H1 (cell line): ENCODE measurements around the gene DLEC1. TPM values are rescaled to one million over a fixed set of nuclear protein-coding genes. Genes with fewer than 3 reads are reported as not detected.

Experiments
- BACH1 ChIP-seq: IDR thresholded peaks from 2 replicates; pipeline ENCODE4 v1.6.1; 2012; ENCODE audit warnings: low read length, improper control_type of control experiment
- POLR2AphosphoS5 ChIP-seq: IDR thresholded peaks from 2 replicates; pipeline ENCODE4 v1.6.1; 2011; ENCODE audit warnings: low read depth, low read length
- SRF ChIP-seq: IDR thresholded peaks from 2 replicates; pipeline ENCODE4 v1.6.1; 2011; ENCODE audit warnings: mild to moderate bottlenecking, low read depth, low read length, moderate library complexity
- ZNF274 ChIP-seq: IDR thresholded peaks from 2 replicates; pipeline ENCODE4 v1.7.0; 2012; ENCODE audit warnings: low read length, borderline replicate concordance; ENCODE audit errors: extremely low read depth
- polyA plus RNA-seq, 7 experiments: library from polyadenylated mRNA; depleted of rRNA in 3 of 7; stranded (reverse) in 5 of 7; unstranded in 2 of 7; fragments of >200 nt in 5 of 7; fragments of 200-250 nt in 2 of 7; gene quantifications; 1 replicate in 5 of 7; 2 replicates in 1 of 7; 4 replicates in 1 of 7; pipeline versions ENCODE4 v1.2.1 to v1.2.3, GENCODE V29; 2011 to 2013; ENCODE audit warnings: missing spikeins in 2 of 7, mixed read lengths in 2 of 7
- total RNA-seq: library from RNA; stranded (reverse); fragmentation: NEBNext Ultra II Directional; extraction: Animal tissue kit (Norgen Biotek cat#: 25700); gene quantifications from 2 replicates; pipeline ENCODE4 v1.2.1, GENCODE V29; 2021

DLEC1 gene
- total and polyA plus RNA-seq, 2 of the 8 experiments (the other 6 are each of a cell fraction or from before 2014, with no cell fraction given) = 0.26 to 0.76 TPM

DNA sequence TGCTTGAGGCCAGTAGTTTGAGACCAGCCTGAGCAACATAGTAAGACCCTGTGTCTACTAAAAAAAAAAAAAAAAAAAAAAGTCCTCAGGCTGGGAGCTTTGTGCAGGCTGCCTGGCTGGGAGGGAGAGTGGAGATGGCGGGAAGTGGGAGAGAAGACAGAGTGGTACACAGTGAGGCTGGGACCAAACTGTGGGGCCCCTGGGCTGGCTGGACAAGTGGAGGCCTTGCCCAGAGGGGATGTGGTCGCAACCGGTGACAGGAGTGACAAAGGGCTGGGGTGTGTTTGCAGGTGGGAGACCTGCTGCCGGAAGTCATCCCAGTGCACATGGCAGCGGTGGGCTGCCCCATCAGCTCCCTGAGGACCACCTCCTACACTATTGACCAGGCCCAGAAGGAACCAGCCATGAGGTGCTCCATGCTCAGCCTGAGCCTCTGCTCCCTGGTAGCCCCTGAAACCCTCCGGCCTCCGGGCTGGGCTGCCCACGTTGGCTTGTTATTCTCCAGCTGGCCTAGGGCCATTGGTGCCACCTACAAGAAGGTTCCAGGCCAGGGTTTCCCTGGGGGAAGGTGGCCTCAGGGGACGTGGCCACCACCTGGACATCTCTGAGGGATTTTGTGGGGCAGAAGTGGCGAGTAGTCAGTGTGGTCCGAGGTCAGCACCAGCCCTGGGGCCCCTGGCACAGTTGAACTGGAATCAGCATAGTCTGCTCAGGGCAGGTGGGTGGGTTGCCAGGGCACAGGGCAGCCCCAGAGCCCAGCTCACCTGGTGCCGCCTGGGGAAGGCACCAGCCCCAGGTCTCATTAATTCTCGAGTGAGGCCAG, 75.3 kb downstream of the DLEC1 start (continued):
- TF ChIP-seq BACH1 (no peak), ZNF274 (no peak), POLR2AphosphoS5 (no peak), SRF (no peak)
